ENCODE results near the gene RAB41. TPM values are rescaled to one million over a fixed set of nuclear protein-coding genes. Genes with fewer than 3 reads are reported as not detected.

RAB41 gene
- total RNA-seq, 1 experiment from 2014 or later: not detected

DNA sequence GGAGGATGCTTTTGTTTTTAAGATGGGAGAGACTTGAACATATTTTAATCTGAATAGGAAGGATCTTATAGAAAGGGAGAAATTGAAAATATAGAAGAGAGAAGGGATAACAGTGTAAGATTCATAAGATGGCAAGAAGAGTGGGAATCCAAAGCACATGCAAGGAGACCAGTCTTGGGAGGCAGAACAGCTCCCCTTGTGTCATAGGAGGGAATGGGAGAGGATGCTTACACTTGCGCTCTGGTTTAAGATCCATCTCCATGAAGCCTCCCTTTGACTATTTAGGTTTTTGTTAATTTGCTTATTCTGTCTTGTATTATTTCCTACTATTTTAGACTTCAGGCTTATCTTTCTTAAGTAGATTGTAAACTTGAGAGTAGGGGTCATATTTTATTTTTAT is 50.6 kb downstream of the RAB41 start:
- DNase-seq: no peak
- Histone ChIP-seq H2AFZ (ENCODE audit: low read length) (no peak overlapping the region), H4K8ac (replicated peaks; ENCODE audit: insufficient read length, low read depth, low read length) (no peak overlapping the region), H2BK5ac (ENCODE audit: insufficient read length, low read length) (no peak overlapping the region), H3K4me1 (ENCODE audit: insufficient read depth, low read length) (no peaks in the 10 kb centered on the region), H3K14ac (ENCODE audit: insufficient read depth, low read length) (no peak overlapping the region), H2BK120ac (ENCODE audit: low read depth, low read length, poor library complexity, severe bottlenecking) (no peak overlapping the region), H3K18ac (ENCODE audit: insufficient read length, low read depth, low read length) (no peak overlapping the region), H3K9ac (ENCODE audit: extremely low read depth, insufficient read length, low read length) (no peak overlapping the region), H4K91ac (ENCODE audit: insufficient read length, low read depth, low read length) (no peak overlapping the region), H3K79me2 (ENCODE audit: insufficient read depth, low read length) (no peaks in the 10 kb centered on the region), H3K79me1 (ENCODE audit: insufficient read depth, low read depth, low read length, poor library complexity, severe bottlenecking) (no peaks in the 10 kb centered on the region), H3K27ac (ENCODE audit: insufficient read length, low read depth, low read length) (no peak overlapping the region), H3K56ac (ENCODE audit: insufficient read length, low read depth, low read length) (no peak overlapping the region), H3K4me2 (ENCODE audit: insufficient read depth, insufficient read length, low read length) (no peak overlapping the region), H3K4ac (ENCODE audit: low read depth, low read length) (no peak overlapping the region), H4K5ac (ENCODE audit: insufficient read length, low read depth, low read length) (no peak overlapping the region), H3T11ph (ENCODE audit: low read length) (no peak overlapping the region), H3K27me3 (ENCODE audit: insufficient read depth, low read length) (no peaks in the 10 kb centered on the region), H3K23me2 (ENCODE audit: insufficient read length, low read depth, low read length, poor library complexity, severe bottlenecking) (no peaks in the 10 kb centered on the region), H2AK5ac (ENCODE audit: insufficient read length, low read length) (no peak overlapping the region), H2BK15ac (ENCODE audit: low read depth, low read length) (no peak overlapping the region), H2BK20ac (ENCODE audit: low read depth, low read length, poor library complexity, severe bottlenecking) (no peak overlapping the region), H3K23ac (ENCODE audit: insufficient read length, low read depth, low read length) (no peak overlapping the region), H4K20me1 (ENCODE audit: control insufficient read depth, insufficient read depth, insufficient read length) (no peaks in the 10 kb centered on the region), H2BK12ac (ENCODE audit: insufficient read length, low read depth, low read length) (no peak overlapping the region), H3K9me3 (ENCODE audit: control insufficient read depth, low read depth, low read length) (peaks cover 17% of the 10 kb centered on the region)
- Mint-ChIP-seq H3K27me3 (ENCODE audit: low read depth) (no peaks in the 10 kb centered on the region), H3K9me3 (peaks cover 44 to 45% of the 10 kb centered on the region in 2 experiments), H3K27ac (no peak overlapping the region), H3K36me3 (ENCODE audit: insufficient read depth in 1 of 3, low read depth in 3 of 3) (peaks cover 17 to 53% (median 50%) of the 10 kb centered on the region in 3 experiments; a peak in 6 of 7 replicates), H3K4me3 (no peak overlapping the region), H3K4me1 (no peaks in the 10 kb centered on the region)
- TF ChIP-seq, protein P1, sequence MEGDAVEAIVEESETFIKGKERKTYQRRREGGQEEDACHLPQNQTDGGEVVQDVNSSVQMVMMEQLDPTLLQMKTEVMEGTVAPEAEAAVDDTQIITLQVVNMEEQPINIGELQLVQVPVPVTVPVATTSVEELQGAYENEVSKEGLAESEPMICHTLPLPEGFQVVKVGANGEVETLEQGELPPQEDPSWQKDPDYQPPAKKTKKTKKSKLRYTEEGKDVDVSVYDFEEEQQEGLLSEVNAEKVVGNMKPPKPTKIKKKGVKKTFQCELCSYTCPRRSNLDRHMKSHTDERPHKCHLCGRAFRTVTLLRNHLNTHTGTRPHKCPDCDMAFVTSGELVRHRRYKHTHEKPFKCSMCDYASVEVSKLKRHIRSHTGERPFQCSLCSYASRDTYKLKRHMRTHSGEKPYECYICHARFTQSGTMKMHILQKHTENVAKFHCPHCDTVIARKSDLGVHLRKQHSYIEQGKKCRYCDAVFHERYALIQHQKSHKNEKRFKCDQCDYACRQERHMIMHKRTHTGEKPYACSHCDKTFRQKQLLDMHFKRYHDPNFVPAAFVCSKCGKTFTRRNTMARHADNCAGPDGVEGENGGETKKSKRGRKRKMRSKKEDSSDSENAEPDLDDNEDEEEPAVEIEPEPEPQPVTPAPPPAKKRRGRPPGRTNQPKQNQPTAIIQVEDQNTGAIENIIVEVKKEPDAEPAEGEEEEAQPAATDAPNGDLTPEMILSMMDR (conservative IDR thresholded peaks at IDR 0.05): peak; percentile 53
- WGBS (ENCODE audit: extremely low coverage, insufficient read length, low lambda C conversion rate): no CpG with 5 or more reads among the region's 1 CpG

Other genes starting within 250 kb of the RAB41 start
- gene AWAT2, start 232.2 kb upstream of the RAB41 start, total RNA-seq (2021): not detected in 2 replicates
- gene OTUD6A, start 219.7 kb upstream of the RAB41 start, total RNA-seq (2021): 0.18 TPM in 1 of 2 replicates, not detected in the other
- gene IGBP1, start 148.7 kb upstream of the RAB41 start, total RNA-seq (2021): 41.6 and 45.0 TPM in 2 replicates
- not detected in 2 replicates for gene DGAT2L6, start 104.7 kb upstream of the RAB41 start, total RNA-seq (2021)
- gene AWAT1, start 47.5 kb upstream of the RAB41 start, total RNA-seq (2021): not detected in 2 replicates
- gene P2RY4, start 22.0 kb upstream of the RAB41 start, total RNA-seq (2021): 0.18 TPM in 1 of 2 replicates, not detected in the other
- not detected in 2 replicates for gene ARR3, start 13.8 kb upstream of the RAB41 start, total RNA-seq (2021)
- 30.4 and 30.6 TPM in 2 replicates for gene PDZD11, start 7.8 kb downstream of the RAB41 start, total RNA-seq (2021)
- gene KIF4A, start 7.9 kb downstream of the RAB41 start, total RNA-seq (2021): 41.4 and 41.8 TPM in 2 replicates
- gene GDPD2, start 141.1 kb downstream of the RAB41 start, total RNA-seq (2021): 13.9 and 14.1 TPM in 2 replicates
- gene DLG3, start 162.7 kb downstream of the RAB41 start, total RNA-seq (2021): 71.2 and 71.6 TPM in 2 replicates